B cell (primary cell): Measurements from ENCODE around the gene LMLN. TPM values are rescaled to one million over a fixed set of nuclear protein-coding genes. Genes with fewer than 3 reads are reported as not detected.

Source experiments
- ATAC-seq: fragments of 200-7000 bp; cut with Tn5 transposase; one replicate; pipeline ENCODE4 v1.10.0; 2021; ENCODE audit warnings: low read depth, mild to moderate bottlenecking, moderate number of reproducible peaks, moderate library complexity
- CTCF ChIA-PET: fragments of 350-600 bp; sonication (Branson Sonifier 250); formaldehyde crosslinking; loops from one replicate; lab custom pipeline; 2021; ENCODE audit warnings: antibody characterized with exemption, inconsistent platforms; lab: Charles Lee
- POLR2A ChIA-PET: fragments of 350-600 bp; sonication (Branson Sonifier 250); formaldehyde crosslinking; loops from one replicate; lab custom pipeline; 2021; ENCODE audit warnings: antibody characterized with exemption; lab: Charles Lee
- DNase-seq: peaks from one replicate; pipeline ENCODE4 v3.0.0; 2013
- H2AFZ ChIP-seq: 2 replicates; pipeline ENCODE4 v1.6.1; 2012; ENCODE audit warnings: mild to moderate bottlenecking, low read depth, low read length; ENCODE audit not compliant: insufficient read depth, poor library complexity, severe bottlenecking
- H3K27ac ChIP-seq, 2 donors: 1 replicate in 1 of 2; 2 replicates in 1 of 2; pipeline ENCODE4 v1.5.1; 2012 to 2013; ENCODE audit warnings: low read length in 2 of 2, mild to moderate bottlenecking in 2 of 2, moderate library complexity in 1 of 2
- H3K27me3 ChIP-seq, 4 experiments: fragments of 200-600 bp in 1 of 4; sonication (generic) in 1 of 4; replicated peaks in 1 of 4; 1 replicate in 2 of 4; 2 replicates in 2 of 4; pipeline versions ENCODE4 v1.6.1 to v1.7.0; 2013 to 2016; ENCODE audit warnings: low read length in 3 of 4, mild to moderate bottlenecking in 2 of 4, mixed read lengths in 1 of 4, moderate library complexity in 1 of 4; ENCODE audit not compliant: insufficient read depth in 4 of 4, control insufficient read depth in 3 of 4; ENCODE audit errors: control extremely low read depth in 1 of 4
- H3K36me3 ChIP-seq, 2 experiments: replicated peaks in 1 of 2; 1 replicate in 1 of 2; 2 replicates in 1 of 2; pipeline versions ENCODE4 v1.6.1 to v1.7.1; 2013; ENCODE audit warnings: low read length in 1 of 2; ENCODE audit not compliant: insufficient read depth in 2 of 2, control insufficient read depth in 1 of 2; ENCODE audit errors: control extremely low read depth in 1 of 2, extremely low read depth in 1 of 2
- H3K4me1 ChIP-seq, 2 donors: fragments of 200-600 bp in 1 of 2; sonication (generic) in 1 of 2; 1 replicate in 1 of 2; 2 replicates in 1 of 2; pipeline versions ENCODE4 v1.5.1 to v1.6.1; 2013 to 2017; ENCODE audit warnings: low read length in 2 of 2; ENCODE audit not compliant: control insufficient read depth in 2 of 2, insufficient read depth in 2 of 2
- H3K4me2 ChIP-seq: replicated peaks from 2 replicates; pipeline ENCODE3; 2012; ENCODE audit warnings: mild to moderate bottlenecking, low read depth, low read length; ENCODE audit not compliant: poor library complexity, severe bottlenecking
- H3K4me3 ChIP-seq, 5 experiments: fragments of 200-600 bp in 1 of 5; sonication (generic) in 1 of 5; 1 replicate in 3 of 5; 2 replicates in 2 of 5; pipeline versions ENCODE4 v1.5.1 to v1.7.0; 2011 to 2016; ENCODE audit warnings: low read length in 4 of 5, mild to moderate bottlenecking in 4 of 5, low read depth in 2 of 5, control low read depth in 1 of 5, moderate library complexity in 1 of 5; ENCODE audit not compliant: insufficient read depth in 1 of 5; ENCODE audit errors: control extremely low read depth in 1 of 5, extremely low read depth in 1 of 5
- H3K79me2 ChIP-seq: fragments of 200-600 bp; sonication (generic); one replicate; pipeline ENCODE4 v1.6.0; 2016; ENCODE audit warnings: low read length; ENCODE audit not compliant: control insufficient read depth, insufficient read depth
- H3K9ac ChIP-seq: fragments of 200-600 bp; sonication (generic); 2 replicates; pipeline ENCODE4 v1.6.1; 2017; ENCODE audit warnings: mild to moderate bottlenecking, low read length, moderate library complexity
- H3K9me3 ChIP-seq, 3 donors: one replicate each; pipeline versions ENCODE4 v1.6.1 to v1.7.1; 2013; ENCODE audit warnings: low read length in 2 of 3; ENCODE audit not compliant: control insufficient read depth in 2 of 3, insufficient read depth in 1 of 3; ENCODE audit errors: control extremely low read depth in 1 of 3
- H4K20me1 ChIP-seq: 2 replicates; pipeline ENCODE4 v1.6.0; 2012; ENCODE audit warnings: mild to moderate bottlenecking, low read length; ENCODE audit not compliant: insufficient read depth, control insufficient read depth, poor library complexity, severe bottlenecking
- H3K27ac Mint-ChIP-seq: one replicate; pipeline ENCODE4 v1.8.0; 2021; ENCODE audit warnings: mixed read lengths
- H3K27me3 Mint-ChIP-seq: one replicate; pipeline ENCODE4 v1.8.0; 2021; ENCODE audit warnings: mixed read lengths
- H3K4me1 Mint-ChIP-seq: one replicate; pipeline ENCODE4 v1.8.0; 2021; ENCODE audit warnings: mixed read lengths
- H3K4me3 Mint-ChIP-seq: one replicate; pipeline ENCODE4 v1.8.0; 2021; ENCODE audit warnings: mixed read lengths
- H3K9me3 Mint-ChIP-seq: one replicate; pipeline ENCODE4 v1.8.0; 2022; ENCODE audit warnings: mixed read lengths; ENCODE audit not compliant: insufficient read depth
- CTCF ChIP-seq: fragments of 200-600 bp; IDR thresholded peaks from one replicate; pipeline ENCODE4 v1.8.0; 2022; ENCODE audit warnings: antibody characterized with exemption, mild to moderate bottlenecking
- EZH2 ChIP-seq: IDR thresholded peaks from 2 replicates; pipeline ENCODE4 v1.6.1; 2012; ENCODE audit warnings: borderline replicate concordance, low read depth, mild to moderate bottlenecking, moderate library complexity, low read length; ENCODE audit not compliant: insufficient read depth, poor library complexity, severe bottlenecking
- WGBS: methylation state at CpG from one replicate; pipeline ENCODE4 v1.1.5; 2013; ENCODE audit warnings: missing lambda C conversion rate; ENCODE audit not compliant: insufficient coverage; 5-methylcytosine and 5-hydroxymethylcytosine counted together
- intact Hi-C: fragments of 100-400 bp; cut with micrococcal nuclease; formaldehyde crosslinking; loops from one replicate; pipeline ENCODE4 v1.10.0; 2022
- polyA plus RNA-seq: library from polyadenylated mRNA; depleted of rRNA; stranded (reverse); fragments of >200 nt; gene quantifications from 2 replicates; pipeline ENCODE4 v1.2.3, GENCODE V29; 2012
- total RNA-seq, 2 donors: library from RNA; stranded (reverse); fragments of 120-200 nt in 1 of 2; gene quantifications; 1 replicate in 1 of 2; 2 replicates in 1 of 2; pipeline versions ENCODE4 v1.2.3 to v1.2.4, GENCODE V29; 2013 to 2022

LMLN gene
- total and polyA plus RNA-seq, 2 donors (not counting 1 experiment from before 2014, with no cell fraction given), result 1.4 to 6.7 TPM

GRCh38 chr3:197936819-197937384, 23.1 kb upstream of the LMLN start:
- POLR2A ChIA-PET, result no interaction called here

More at GRCh38 chr3:197936819-197937384, 23.1 kb upstream of the LMLN start:
- no peaks in the 10 kb centered on the region for H3K36me3 ChIP-seq
- H3K9me3 ChIP-seq, result no peaks in the 10 kb centered on the region
- no peaks in the 10 kb centered on the region for H3K79me2 ChIP-seq
- H3K4me3 ChIP-seq, result no peak overlapping the region
- no peaks in the 10 kb centered on the region for H3K27me3 ChIP-seq
- H3K4me1 ChIP-seq, result no peaks in the 10 kb centered on the region
- TF ChIP-seq EZH2, result no peak
- TF ChIP-seq CTCF, result no peak
- no peak overlapping the region for H3K27ac ChIP-seq
- ATAC-seq (no peak), DNase-seq (no peak)
- H3K27ac Mint-ChIP-seq, result no peak overlapping the region
- H3K9me3 Mint-ChIP-seq, result no peaks in the 10 kb centered on the region
- no peak overlapping the region for H3K4me3 Mint-ChIP-seq
- CTCF ChIA-PET, result interaction anchor here (0.9 to 1.0 kb wide), 2 partner anchors 30 to 31 kb away, joined by 5 to 7 read pairs; no protein-coding TSS in a partner anchor
- no peak overlapping the region for H2AFZ ChIP-seq
- 96% methylated on average over 13 of the region's 15 CpGs for WGBS
- H3K27me3 Mint-ChIP-seq, result no peaks in the 10 kb centered on the region
- no peaks in the 10 kb centered on the region for H3K4me1 Mint-ChIP-seq
- H4K20me1 ChIP-seq, result no peaks in the 10 kb centered on the region
- no peak overlapping the region for H3K9ac ChIP-seq
- no peak overlapping the region for H3K4me2 ChIP-seq
- intact Hi-C loops, result no loop called here
